ENCODE measurements around the gene NOS1AP.

Gene NOS1AP

GRCh38 chr1:162265983-162266382, 196.5 kb downstream of the NOS1AP start:
- no peak for TF ChIP-seq CTCF (IDR thresholded peaks at IDR 0.05; ENCODE audit: low read depth, low read length, missing control alignments)
- DNase-seq (ENCODE audit: low read depth): no peak
- in situ Hi-C loops (cut with HindIII; ENCODE audit: low sequenced_read_pairs): no loop called here
- no peak overlapping the region for H3K4me3 ChIP-seq (ENCODE audit: low read depth, low read length)

GRCh38 chr1:162270016-162270770, 200.7 kb downstream of the NOS1AP start:
- in situ Hi-C loops (cut with HindIII; ENCODE audit: low sequenced_read_pairs): no loop called here

GRCh38 chr1:162271972-162272371, 202.5 kb downstream of the NOS1AP start:
- in situ Hi-C loops (cut with HindIII; ENCODE audit: low sequenced_read_pairs): no loop called here
- no peak for DNase-seq (ENCODE audit: low read depth)
- TF ChIP-seq CTCF (IDR thresholded peaks at IDR 0.05; ENCODE audit: low read depth, low read length, missing control alignments): no peak
- H3K4me3 ChIP-seq (ENCODE audit: low read depth, low read length): no peak overlapping the region

More at GRCh38 chr1:162270016-162270770, 200.7 kb downstream of the NOS1AP start:
- DNase-seq (ENCODE audit: low read depth): no peak
- H3K4me3 ChIP-seq (ENCODE audit: low read depth, low read length): no peak overlapping the region
- no peak for TF ChIP-seq CTCF (IDR thresholded peaks at IDR 0.05; ENCODE audit: low read depth, low read length, missing control alignments)

- no peak for DNase-seq (ENCODE audit: low read depth)
- no peak overlapping the region for H3K4me3 ChIP-seq (ENCODE audit: low read depth, low read length)
- in situ Hi-C loops (cut with HindIII; ENCODE audit: low sequenced_read_pairs): no loop called here
- no peak for TF ChIP-seq CTCF (IDR thresholded peaks at IDR 0.05; ENCODE audit: low read depth, low read length, missing control alignments)
Observed at GRCh38 chr1:162272419-162272818, 202.9 kb downstream of the NOS1AP start.

- TF ChIP-seq CTCF (IDR thresholded peaks at IDR 0.05; ENCODE audit: low read depth, low read length, missing control alignments): no peak
- in situ Hi-C loops (cut with HindIII; ENCODE audit: low sequenced_read_pairs): loop anchor here (5.0 kb wide), 1 partner anchor 213 kb away; no protein-coding TSS in a partner anchor
- no peak overlapping the region for H3K4me3 ChIP-seq (ENCODE audit: low read depth, low read length)
- DNase-seq (ENCODE audit: low read depth): no peak
Observed at GRCh38 chr1:162275622-162276175, 206.2 kb downstream of the NOS1AP start.

- no peak overlapping the region for H3K4me3 ChIP-seq (ENCODE audit: low read depth, low read length)
- peak; percentile 41 for DNase-seq (ENCODE audit: low read depth)
- peak; percentile 47 for TF ChIP-seq CTCF (IDR thresholded peaks at IDR 0.05; ENCODE audit: low read depth, low read length, missing control alignments)
- in situ Hi-C loops (cut with HindIII; ENCODE audit: low sequenced_read_pairs): loop anchor here (5.0 kb wide), 1 partner anchor 214 kb away; no protein-coding TSS in a partner anchor
Observed at GRCh38 chr1:162276493-162276892, 207.0 kb downstream of the NOS1AP start.

Data from astrocyte of the cerebellum (primary cell).